HepG2 (cell line): ENCODE results near the gene FAM171A2. TPM values are rescaled to one million over a fixed set of nuclear protein-coding genes. Genes with fewer than 3 reads are reported as not detected.

Experiments used
- GABPB1 ChIP-seq: IDR thresholded peaks from 2 replicates; pipeline ENCODE4 v1.6.1; 2016; ENCODE audit warnings: mild to moderate bottlenecking, missing genetic modification reagents, moderate library complexity, missing compliant biosample characterization
- HNRNPL ChIP-seq: fragments of 200-400 bp; formaldehyde crosslinking; IDR thresholded peaks from 2 replicates; pipeline ENCODE4 v1.6.1; 2017; ENCODE audit warnings: mild to moderate bottlenecking, low read depth, low read length
- KLF9 ChIP-seq: IDR thresholded peaks from 2 replicates; pipeline ENCODE4 v1.6.1; 2016; ENCODE audit warnings: low read depth
- MIXL1 ChIP-seq: IDR thresholded peaks from 2 replicates; pipeline ENCODE4 v1.6.1; 2016
- STAG1 ChIP-seq: sonication (generic); formaldehyde crosslinking; IDR thresholded peaks from 2 replicates; pipeline ENCODE4 v1.4.0; 2020; ENCODE audit warnings: missing genetic modification reagents
- TBL1XR1 ChIP-seq: fragments of 150-350 bp; IDR thresholded peaks from 2 replicates; pipeline ENCODE4 v1.6.1; 2014; ENCODE audit warnings: borderline replicate concordance, low read length; ENCODE audit not compliant: partially characterized antibody
- ZBTB46 ChIP-seq: sonication (generic); formaldehyde crosslinking; IDR thresholded peaks from 2 replicates; pipeline ENCODE4 v1.4.0; 2020; ENCODE audit warnings: mild to moderate bottlenecking, missing genetic modification reagents, borderline replicate concordance
- ZNF264 ChIP-seq: sonication (generic); formaldehyde crosslinking; IDR thresholded peaks from 2 replicates; pipeline ENCODE4 v1.4.0; 2020; ENCODE audit warnings: missing genetic modification reagents
- ZNF33B ChIP-seq: sonication (generic); formaldehyde crosslinking; IDR thresholded peaks from 2 replicates; pipeline ENCODE4 v1.5.1; 2020; ENCODE audit warnings: mild to moderate bottlenecking, missing genetic modification reagents
- ZNF432 ChIP-seq: sonication (generic); formaldehyde crosslinking; IDR thresholded peaks from 2 replicates; pipeline ENCODE4 v1.5.0; 2020; ENCODE audit warnings: missing genetic modification reagents, mild to moderate bottlenecking, borderline replicate concordance
- ZNF761 ChIP-seq: sonication (generic); formaldehyde crosslinking; conservative IDR thresholded peaks from 2 replicates; pipeline ENCODE4 v1.4.0; 2020; ENCODE audit warnings: mild to moderate bottlenecking, missing genetic modification reagents
- ZNF788 ChIP-seq: sonication (generic); formaldehyde crosslinking; IDR thresholded peaks from 2 replicates; pipeline ENCODE4 v1.5.0; 2020; ENCODE audit warnings: mild to moderate bottlenecking, missing genetic modification reagents, borderline replicate concordance
- ZUFSP ChIP-seq: sonication (generic); formaldehyde crosslinking; IDR thresholded peaks from 2 replicates; pipeline ENCODE4 v1.9.0; 2021; ENCODE audit warnings: missing genetic modification reagents, mild to moderate bottlenecking, borderline replicate concordance
- polyA plus RNA-seq, 8 experiments: library from polyadenylated mRNA; depleted of rRNA in 3 of 8; stranded (reverse) in 7 of 8; unstranded in 1 of 8; fragments of >200 nt; fragmentation: Illumina TruSeq in 4 of 8; extraction: Trizol in 4 of 8; gene quantifications; 2 replicates each; pipeline versions ENCODE4 v1.2.1 to v1.2.3, GENCODE V29; 2011 to 2016; ENCODE audit warnings: low read depth in 4 of 8, missing spikeins in 1 of 8, mixed read lengths in 1 of 8; ENCODE audit not compliant: insufficient read depth in 1 of 8
- total RNA-seq, 5 experiments: library from RNA; depleted of rRNA; stranded (reverse); fragments of >200 nt; fragmentation: Illumina TruSeq; extraction: Trizol; gene quantifications; 2 replicates each; pipeline ENCODE4 v1.2.3, GENCODE V29; 2016; ENCODE audit warnings: low read depth in 1 of 5
- TF ChIP-seq, protein P1 (sequence below): sonication (generic); formaldehyde crosslinking; IDR thresholded peaks from 2 replicates; pipeline ENCODE4 v1.5.0; 2020; ENCODE audit warnings: missing genetic modification reagents
- TF ChIP-seq, protein P2 (sequence below): sonication (generic); formaldehyde crosslinking; IDR thresholded peaks from 2 replicates; pipeline ENCODE4 v1.4.0; 2020; ENCODE audit warnings: mild to moderate bottlenecking, missing genetic modification reagents

The FAM171A2 gene
- total and polyA plus RNA-seq, 2 of the 13 experiments (the other 11 are each of a cell fraction or from before 2014, with no cell fraction given): 1.8 to 3.6 TPM

- TF ChIP-seq ZNF788 (CRISPR knock-in tag) (0 out of 2 replicates have a peak, but pooled peaks have one; percentile 32), HNRNPL (peak; percentile 69; the same call in 1 of the 2 replicates), STAG1 (CRISPR knock-in tag) (peak; percentile 45), ZUFSP (CRISPR knock-in tag) (no peak), ZNF33B (CRISPR knock-in tag) (no peak), ZNF264 (CRISPR knock-in tag) (no peak), KLF9 (CRISPR knock-in tag) (no peak), ZNF432 (no peak), MIXL1 (no peak), GABPB1 (CRISPR knock-in tag) (0 out of 2 replicates have a peak, but pooled peaks have one; percentile 11), TBL1XR1 (no peak), ZNF761 (CRISPR knock-in tag) (no peak), ZBTB46 (no peak)
- TF ChIP-seq, protein P1, sequence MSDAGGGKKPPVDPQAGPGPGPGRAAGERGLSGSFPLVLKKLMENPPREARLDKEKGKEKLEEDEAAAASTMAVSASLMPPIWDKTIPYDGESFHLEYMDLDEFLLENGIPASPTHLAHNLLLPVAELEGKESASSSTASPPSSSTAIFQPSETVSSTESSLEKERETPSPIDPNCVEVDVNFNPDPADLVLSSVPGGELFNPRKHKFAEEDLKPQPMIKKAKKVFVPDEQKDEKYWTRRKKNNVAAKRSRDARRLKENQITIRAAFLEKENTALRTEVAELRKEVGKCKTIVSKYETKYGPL: no peak
- TF ChIP-seq, protein P2, sequence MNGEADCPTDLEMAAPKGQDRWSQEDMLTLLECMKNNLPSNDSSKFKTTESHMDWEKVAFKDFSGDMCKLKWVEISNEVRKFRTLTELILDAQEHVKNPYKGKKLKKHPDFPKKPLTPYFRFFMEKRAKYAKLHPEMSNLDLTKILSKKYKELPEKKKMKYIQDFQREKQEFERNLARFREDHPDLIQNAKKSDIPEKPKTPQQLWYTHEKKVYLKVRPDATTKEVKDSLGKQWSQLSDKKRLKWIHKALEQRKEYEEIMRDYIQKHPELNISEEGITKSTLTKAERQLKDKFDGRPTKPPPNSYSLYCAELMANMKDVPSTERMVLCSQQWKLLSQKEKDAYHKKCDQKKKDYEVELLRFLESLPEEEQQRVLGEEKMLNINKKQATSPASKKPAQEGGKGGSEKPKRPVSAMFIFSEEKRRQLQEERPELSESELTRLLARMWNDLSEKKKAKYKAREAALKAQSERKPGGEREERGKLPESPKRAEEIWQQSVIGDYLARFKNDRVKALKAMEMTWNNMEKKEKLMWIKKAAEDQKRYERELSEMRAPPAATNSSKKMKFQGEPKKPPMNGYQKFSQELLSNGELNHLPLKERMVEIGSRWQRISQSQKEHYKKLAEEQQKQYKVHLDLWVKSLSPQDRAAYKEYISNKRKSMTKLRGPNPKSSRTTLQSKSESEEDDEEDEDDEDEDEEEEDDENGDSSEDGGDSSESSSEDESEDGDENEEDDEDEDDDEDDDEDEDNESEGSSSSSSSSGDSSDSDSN (CRISPR knock-in tag): 0 out of 2 replicates have a peak, but pooled peaks have one; percentile 24
Measured at GRCh38 chr17:44356241-44356640, 7.4 kb downstream of the FAM171A2 start (continued).
